GM13977 (cell line): ENCODE measurements around the gene GRIP1.

Experiments
- DNase-seq: peaks from one replicate; pipeline ENCODE4 v3.0.0; 2012; ENCODE audit warnings: low spot score
- in situ Hi-C: fragments of 300-500 bp; cut with MboI; formaldehyde crosslinking; loops from one replicate; pipeline ENCODE4 v1.12.0; 2022; ENCODE audit warnings: low sequenced_read_pairs, low pct_unique_long_range_greater_than_20kb, mixed read lengths, inconsistent platforms; ENCODE audit not compliant: unreplicated experiment
- TF ChIP-seq, protein P1 (sequence below): IDR thresholded peaks from 2 replicates; pipeline ENCODE4 v1.5.1; 2012; ENCODE audit warnings: mild to moderate bottlenecking, control low read depth; ENCODE audit not compliant: insufficient read depth; ENCODE audit errors: extremely low read depth, missing control alignments

GRIP1 gene

DNA sequence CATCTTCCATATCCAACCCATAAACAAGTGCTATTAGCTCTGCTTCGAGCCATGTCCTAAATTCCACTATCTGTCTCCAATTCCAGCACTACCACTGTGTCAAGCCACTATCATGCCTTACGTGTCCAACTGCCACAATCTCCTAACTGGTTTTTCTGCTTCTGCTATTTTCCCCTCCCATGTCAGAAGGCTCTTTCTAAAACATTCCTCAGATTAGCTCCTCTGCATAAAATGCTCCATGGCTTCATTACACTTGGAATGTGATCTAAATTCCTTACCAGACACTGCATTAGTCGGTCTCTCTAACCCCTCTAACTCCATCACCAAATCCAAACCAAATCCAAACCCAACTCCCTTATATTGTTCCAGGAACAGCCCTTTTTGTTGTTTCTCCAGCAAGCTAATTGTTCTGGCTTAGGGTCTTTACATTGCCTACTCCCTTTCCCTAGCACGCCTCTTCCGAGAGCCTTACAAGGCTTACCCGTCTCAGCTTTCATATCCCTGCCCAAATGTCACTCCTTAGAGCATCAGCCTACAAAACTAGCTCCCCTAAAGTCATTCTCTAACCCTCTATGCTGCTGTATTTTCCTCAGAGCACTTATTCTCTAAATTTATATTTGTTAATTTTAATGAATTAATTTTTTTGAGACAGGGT, 236.8 kb downstream of the GRIP1 start:
- no peak for DNase-seq
- in situ Hi-C loops: no loop called here
- TF ChIP-seq, protein P1, sequence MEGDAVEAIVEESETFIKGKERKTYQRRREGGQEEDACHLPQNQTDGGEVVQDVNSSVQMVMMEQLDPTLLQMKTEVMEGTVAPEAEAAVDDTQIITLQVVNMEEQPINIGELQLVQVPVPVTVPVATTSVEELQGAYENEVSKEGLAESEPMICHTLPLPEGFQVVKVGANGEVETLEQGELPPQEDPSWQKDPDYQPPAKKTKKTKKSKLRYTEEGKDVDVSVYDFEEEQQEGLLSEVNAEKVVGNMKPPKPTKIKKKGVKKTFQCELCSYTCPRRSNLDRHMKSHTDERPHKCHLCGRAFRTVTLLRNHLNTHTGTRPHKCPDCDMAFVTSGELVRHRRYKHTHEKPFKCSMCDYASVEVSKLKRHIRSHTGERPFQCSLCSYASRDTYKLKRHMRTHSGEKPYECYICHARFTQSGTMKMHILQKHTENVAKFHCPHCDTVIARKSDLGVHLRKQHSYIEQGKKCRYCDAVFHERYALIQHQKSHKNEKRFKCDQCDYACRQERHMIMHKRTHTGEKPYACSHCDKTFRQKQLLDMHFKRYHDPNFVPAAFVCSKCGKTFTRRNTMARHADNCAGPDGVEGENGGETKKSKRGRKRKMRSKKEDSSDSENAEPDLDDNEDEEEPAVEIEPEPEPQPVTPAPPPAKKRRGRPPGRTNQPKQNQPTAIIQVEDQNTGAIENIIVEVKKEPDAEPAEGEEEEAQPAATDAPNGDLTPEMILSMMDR: no peak

DNA sequence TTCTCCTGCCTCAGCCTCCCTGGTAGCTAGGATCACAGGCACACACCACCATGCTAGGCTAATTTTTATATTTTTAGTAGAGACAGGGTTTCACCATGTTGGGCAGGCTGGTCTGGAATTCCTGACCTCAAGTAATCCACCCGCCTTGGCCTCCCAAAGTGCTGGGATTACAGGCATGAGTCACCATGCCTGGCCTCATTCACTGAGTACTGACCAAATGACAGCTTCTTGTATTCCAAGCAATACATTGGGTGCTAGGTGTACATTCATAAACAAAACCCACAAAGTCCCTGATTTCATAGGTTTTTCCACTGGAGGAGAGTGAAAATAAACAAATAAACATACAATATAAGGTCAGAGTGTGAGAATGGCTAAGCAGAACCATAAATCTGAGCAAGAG, 240.3 kb downstream of the GRIP1 start:
- TF ChIP-seq, protein P1: no peak
- in situ Hi-C loops: no loop called here
- no peak for DNase-seq

DNA sequence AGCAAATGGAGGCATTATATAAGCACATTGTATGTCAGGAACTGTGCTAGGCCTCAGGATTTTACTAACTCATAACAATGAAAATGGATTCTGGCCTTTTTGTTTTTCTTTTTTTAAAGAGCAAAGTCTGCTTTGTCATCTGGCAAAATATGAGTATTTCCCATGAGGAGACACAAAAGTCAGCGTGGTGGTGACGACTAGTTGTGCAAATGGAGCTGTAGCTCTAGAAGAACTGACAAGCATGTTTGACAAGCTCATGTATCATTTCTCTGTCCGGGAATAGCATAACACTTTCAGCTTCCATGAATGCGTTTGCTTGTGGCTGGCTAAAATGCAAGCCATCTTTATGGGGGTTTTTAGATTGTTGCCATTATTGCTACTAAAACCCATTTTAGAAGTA, 248.8 kb downstream of the GRIP1 start:
- in situ Hi-C loops: no loop called here
- DNase-seq: no peak

DNA sequence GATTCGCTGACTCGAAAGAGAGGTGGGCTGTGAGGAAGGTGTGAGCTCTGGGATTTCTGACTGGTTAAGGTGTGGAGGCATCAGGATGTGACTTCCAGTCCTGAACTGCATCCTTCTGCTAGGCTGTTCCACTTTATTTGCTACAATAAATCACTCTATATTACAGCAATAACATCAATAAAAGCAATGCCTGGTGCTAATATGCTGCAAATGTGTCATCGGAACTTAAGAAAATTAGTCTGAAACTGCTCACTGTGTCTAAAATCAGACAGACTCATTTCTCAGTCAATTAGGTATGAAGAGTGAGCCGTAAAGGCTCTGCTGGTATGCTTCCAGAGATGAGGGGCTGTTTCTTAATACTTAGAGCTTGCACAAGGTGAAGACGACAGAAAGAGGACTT, 250.0 kb downstream of the GRIP1 start:
- TF ChIP-seq, protein P1: no peak
- in situ Hi-C loops: no loop called here
- DNase-seq: no peak

More for the DNA sequence above, 248.8 kb downstream of the GRIP1 start:
- TF ChIP-seq, protein P1: no peak

DNA sequence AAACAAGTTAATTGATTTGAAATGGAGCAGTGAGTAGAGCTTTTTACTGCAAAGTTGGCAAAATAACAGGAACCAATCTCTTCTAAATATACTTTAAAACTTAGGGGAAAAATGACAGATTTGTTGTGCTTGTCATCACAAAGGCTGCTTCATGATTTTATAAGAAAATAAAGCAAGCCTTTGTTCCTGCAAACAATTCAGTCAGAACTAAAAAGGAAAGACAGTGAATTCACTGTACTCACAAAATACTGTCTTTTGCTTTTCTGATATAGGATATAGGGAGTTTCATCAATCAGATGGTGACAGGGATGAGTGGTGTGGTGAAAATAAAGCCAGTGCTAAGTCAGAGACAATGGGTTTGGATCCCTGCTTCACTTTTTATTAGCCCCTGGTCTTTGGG, 250.6 kb downstream of the GRIP1 start:
- TF ChIP-seq, protein P1: no peak
- in situ Hi-C loops: no loop called here
- DNase-seq: no peak

DNA sequence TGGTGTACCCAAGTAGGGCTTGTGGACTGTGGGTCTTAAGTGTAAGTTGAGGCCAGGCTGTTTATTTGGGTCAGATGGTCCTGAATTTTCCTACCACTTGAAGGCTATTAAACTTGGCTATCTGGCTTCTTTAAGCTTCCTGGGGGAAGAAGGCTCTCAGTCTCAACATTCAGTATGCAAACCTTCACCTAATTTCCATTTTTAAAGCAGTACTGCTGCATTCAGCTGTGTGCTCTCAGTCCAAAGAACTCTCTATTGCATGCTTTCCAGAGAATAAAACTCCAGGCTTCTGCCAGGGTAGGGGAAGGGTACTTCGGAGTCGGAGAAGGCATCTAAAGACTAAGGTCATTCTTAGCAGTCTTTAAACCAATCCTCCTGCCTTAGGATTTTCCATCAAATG, 252.2 kb downstream of the GRIP1 start:
- in situ Hi-C loops: no loop called here
- DNase-seq: no peak
- TF ChIP-seq, protein P1: no peak

DNA sequence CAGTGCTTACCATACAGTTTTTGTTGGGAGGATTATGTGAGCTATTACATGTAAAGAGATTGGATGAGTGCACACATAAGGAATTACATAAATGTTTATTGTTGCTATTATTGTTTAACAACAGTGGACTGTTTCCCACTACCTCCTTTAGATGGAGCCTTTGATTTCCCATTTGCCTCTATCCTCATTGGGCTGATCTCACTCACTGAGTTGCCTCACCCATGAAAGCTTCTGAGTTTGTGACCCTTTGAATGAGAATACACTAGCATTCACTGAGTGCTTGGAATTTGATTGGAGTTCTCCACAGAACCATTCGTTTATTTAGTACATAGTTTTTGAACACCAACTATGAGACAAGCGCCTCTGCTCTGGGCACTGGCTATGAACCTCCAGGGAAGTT, 255.6 kb downstream of the GRIP1 start:
- in situ Hi-C loops: no loop called here
- TF ChIP-seq, protein P1: no peak

More for the DNA sequence above, 255.6 kb downstream of the GRIP1 start:
- DNase-seq: no peak
